Measurements from ENCODE around the gene LYPD5. TPM values are rescaled to one million over a fixed set of nuclear protein-coding genes. Genes with fewer than 3 reads are reported as not detected.
"Not testable (repeated sequence)": the region's sequence is repeated elsewhere in the genome, so short reads cannot be mapped to it uniquely, and the experiment has no call there.

The LYPD5 gene
- total RNA-seq, 1 experiment from 2014 or later = not detected

- H3K27me3 ChIP-seq = peaks cover 3% of the 10 kb centered on the region
- no peak overlapping the region for H3K4me3 ChIP-seq
- no peaks in the 10 kb centered on the region for H3K36me3 ChIP-seq
- H3K9me3 ChIP-seq = no peaks in the 10 kb centered on the region
- no peak for DNase-seq
Measured at GRCh38 chr19:43811837-43812236, 9.6 kb upstream of the LYPD5 start.

DNA sequence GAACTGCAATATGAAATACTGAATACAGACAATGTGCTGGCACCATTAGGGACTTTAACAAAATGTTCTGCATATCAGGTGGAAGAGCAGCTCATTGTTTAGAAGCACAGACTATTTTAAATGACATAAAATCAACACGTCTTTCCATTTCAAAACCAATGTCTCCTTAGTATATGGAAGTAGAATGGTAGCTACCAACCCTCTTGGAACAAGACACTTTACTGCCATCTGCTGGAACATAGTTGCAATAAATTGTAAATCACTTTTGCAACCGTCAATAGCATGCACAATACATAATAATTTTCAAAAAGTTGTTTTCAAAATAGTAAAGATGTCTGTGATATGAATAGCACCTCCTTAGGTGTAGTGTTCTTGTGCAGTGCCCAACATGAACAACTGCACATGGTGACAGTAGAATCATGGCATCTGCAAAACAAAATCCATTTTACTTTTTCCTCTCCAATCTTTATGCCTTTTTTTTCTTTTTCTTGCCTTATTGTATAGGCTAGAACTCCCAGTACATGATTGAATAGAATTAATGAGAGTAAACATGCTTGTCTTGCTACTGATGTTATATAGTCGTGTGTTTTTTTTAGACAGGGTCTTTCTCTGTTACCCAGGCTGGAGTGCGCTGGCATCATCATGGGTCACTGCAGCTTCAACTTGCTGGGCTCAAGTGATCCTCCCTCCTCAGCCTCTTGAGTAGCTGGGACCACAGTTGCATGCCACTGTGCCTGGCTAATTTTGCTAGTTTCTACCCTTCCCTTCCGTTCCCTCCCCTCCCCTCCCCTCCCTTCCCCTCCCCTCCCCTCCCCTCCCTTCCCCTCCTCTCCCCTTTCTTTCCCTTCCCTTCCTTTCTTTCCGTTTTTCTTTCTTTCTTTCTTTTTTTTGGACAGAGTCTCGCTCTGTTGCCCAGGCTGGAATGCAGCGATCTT lies 7.8 kb upstream of the LYPD5 start:
- no peaks in the 10 kb centered on the region for H3K9me3 ChIP-seq
- H3K27me3 ChIP-seq = peaks cover 3% of the 10 kb centered on the region
- no peak overlapping the region for H3K4me3 ChIP-seq
- no peaks in the 10 kb centered on the region for H3K36me3 ChIP-seq
- DNase-seq = no peak

DNA sequence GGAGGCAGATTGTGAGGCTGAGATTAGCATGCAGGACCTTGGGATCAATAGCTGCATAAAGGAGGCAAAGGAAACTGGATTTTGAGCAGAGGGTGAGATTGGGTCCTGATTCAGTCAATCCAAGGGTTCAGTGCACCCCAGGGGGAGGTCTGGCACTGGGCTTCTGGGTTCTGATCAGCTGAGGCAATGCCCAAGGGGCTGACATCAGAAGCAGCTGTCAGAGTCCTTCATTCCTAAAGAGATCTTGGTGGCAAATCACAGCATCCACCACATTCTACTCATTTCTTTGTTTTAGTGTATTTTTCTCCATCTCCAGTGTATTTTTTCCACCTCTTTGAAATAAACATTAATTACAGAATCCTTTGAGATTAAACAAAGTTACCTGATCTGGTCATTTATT lies 5.4 kb upstream of the LYPD5 start:
- DNase-seq = no peak
- H3K36me3 ChIP-seq = no peaks in the 10 kb centered on the region

DNA sequence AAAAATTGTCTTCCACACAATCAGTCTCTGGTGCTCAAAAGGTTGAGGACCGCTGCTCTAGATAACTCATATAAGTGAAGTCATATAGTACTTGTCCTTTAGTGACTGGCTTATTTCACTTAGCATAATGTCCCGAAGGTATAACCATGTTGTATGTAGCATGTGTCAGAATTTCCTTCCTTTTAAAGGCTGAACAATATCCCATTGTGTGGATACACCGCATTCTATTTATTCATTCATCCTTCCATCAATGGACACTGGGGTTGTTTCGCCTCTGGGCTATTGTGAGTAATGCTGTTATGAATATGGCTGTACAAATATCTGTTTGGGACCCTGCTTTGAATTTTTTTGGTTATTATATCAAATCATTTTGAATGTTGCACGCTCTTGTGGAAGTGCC lies 4.6 kb upstream of the LYPD5 start:
- Histone ChIP-seq H3K9me3 (no peaks in the 10 kb centered on the region), H3K4me3 (no peak overlapping the region), H3K27me3 (no peaks in the 10 kb centered on the region), H3K36me3 (no peaks in the 10 kb centered on the region)
- no peak for DNase-seq

More for the DNA sequence above, 5.4 kb upstream of the LYPD5 start:
- Histone ChIP-seq H3K9me3 (no peaks in the 10 kb centered on the region), H3K27me3 (peaks cover 3% of the 10 kb centered on the region; the same call in 1 of the 2 replicates), H3K4me3 (no peak overlapping the region)

- not testable (repeated sequence) for DNase-seq, H3K27me3 ChIP-seq, H3K36me3 ChIP-seq, H3K9me3 ChIP-seq, H3K4me3 ChIP-seq
Measured at GRCh38 chr19:43806401-43806800, 4.2 kb upstream of the LYPD5 start.

DNA sequence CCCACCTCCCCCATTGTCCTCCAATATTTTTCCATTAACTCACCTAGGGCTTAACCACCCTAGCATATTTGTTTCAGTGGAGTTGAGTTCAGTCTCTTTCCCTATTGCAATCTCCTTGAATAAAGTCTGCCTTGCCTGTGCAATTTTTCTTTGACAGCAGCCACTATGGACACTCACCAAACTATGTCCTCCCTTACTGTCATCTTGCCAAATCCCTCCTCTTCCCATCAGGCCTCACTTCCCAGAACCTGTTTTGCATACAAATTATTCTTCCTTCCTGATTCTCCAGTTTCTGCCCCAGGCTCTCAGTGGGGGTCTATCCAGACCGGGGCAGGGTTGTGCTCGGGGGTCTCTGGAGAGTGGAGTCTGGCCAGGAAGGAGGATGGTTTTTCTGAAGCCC lies 2.2 kb upstream of the LYPD5 start:
- Histone ChIP-seq H3K36me3 (no peaks in the 10 kb centered on the region), H3K9me3 (no peaks in the 10 kb centered on the region), H3K4me3 (no peak overlapping the region), H3K27me3 (no peaks in the 10 kb centered on the region)
- no peak for DNase-seq

GRCh38 chr19:43799502-43800142 lies 2.6 kb downstream of the LYPD5 start:
- H3K27me3 ChIP-seq = no peaks in the 10 kb centered on the region
- no peaks in the 10 kb centered on the region for H3K9me3 ChIP-seq
- no peak overlapping the region for H3K4me3 ChIP-seq
- H3K36me3 ChIP-seq = no peaks in the 10 kb centered on the region
- DNase-seq = no peak

- Histone ChIP-seq H3K27me3 (peaks cover 2% of the 10 kb centered on the region; the same call in 1 of the 2 replicates), H3K4me3 (peak overlapping the region; percentile 18), H3K9me3 (no peaks in the 10 kb centered on the region), H3K36me3 (no peaks in the 10 kb centered on the region)
- peak; percentile 50 for DNase-seq
Measured at GRCh38 chr19:43798546-43799409, 3.5 kb downstream of the LYPD5 start.

- Histone ChIP-seq H3K9me3 (no peaks in the 10 kb centered on the region), H3K4me3 (no peak overlapping the region; the same call in 1 of the 2 replicates), H3K36me3 (no peaks in the 10 kb centered on the region), H3K27me3 (peaks cover 9% of the 10 kb centered on the region)
- no peak for DNase-seq
Measured at GRCh38 chr19:43798026-43798545, 4.2 kb downstream of the LYPD5 start.

DNA sequence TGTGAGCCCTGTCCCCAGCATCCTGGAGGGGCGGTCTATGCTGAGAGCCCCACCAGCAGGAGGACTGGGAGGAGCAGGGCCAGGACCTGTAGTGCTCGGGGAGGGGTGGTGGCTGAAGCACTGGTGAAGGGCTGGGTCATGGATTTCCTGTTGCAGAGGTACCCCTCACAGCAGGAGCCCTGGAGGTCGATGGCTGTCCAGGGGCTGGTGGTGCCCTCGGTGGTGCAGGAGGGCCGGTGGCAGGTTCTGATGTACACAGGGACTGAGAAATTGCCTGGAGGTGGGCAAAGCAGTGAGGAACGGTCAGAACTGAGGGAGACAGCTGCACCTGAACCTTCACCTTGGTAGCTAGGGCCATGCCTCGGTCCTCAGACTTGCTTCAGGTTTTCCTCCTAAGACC lies 4.7 kb downstream of the LYPD5 start:
- Histone ChIP-seq H3K9me3 (no peaks in the 10 kb centered on the region), H3K27me3 (peaks cover 9% of the 10 kb centered on the region), H3K36me3 (no peaks in the 10 kb centered on the region), H3K4me3 (no peak overlapping the region)
- DNase-seq = no peak

GRCh38 chr19:43797118-43797517 lies 5.1 kb downstream of the LYPD5 start:
- H3K36me3 ChIP-seq = no peaks in the 10 kb centered on the region
- H3K27me3 ChIP-seq = peaks cover 13% of the 10 kb centered on the region
- DNase-seq = no peak
- no peaks in the 10 kb centered on the region for H3K9me3 ChIP-seq
- no peak overlapping the region for H3K4me3 ChIP-seq

DNA sequence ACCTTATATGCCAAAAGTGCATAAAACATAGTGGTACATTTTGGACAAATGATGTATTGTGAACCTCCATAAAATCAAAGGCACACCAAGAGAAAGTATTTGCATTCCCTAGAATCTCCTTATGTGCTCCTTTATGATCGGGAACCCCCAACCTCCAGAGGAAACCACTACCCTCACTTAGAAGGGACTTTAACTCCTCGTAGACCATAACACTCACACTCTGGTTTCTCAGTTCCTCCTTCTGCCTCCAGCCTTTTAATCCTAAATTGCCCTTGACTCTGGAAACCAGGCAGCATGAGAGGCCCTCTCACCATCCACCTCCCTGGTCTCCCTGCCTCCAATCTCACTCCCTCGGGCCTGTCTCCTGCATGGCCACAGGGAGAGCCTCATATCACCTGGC lies 11.7 kb downstream of the LYPD5 start:
- no peak overlapping the region for H3K4me3 ChIP-seq
- no peaks in the 10 kb centered on the region for H3K36me3 ChIP-seq
- no peaks in the 10 kb centered on the region for H3K9me3 ChIP-seq
- no peak for DNase-seq
- peaks cover 16% of the 10 kb centered on the region for H3K27me3 ChIP-seq

DNA sequence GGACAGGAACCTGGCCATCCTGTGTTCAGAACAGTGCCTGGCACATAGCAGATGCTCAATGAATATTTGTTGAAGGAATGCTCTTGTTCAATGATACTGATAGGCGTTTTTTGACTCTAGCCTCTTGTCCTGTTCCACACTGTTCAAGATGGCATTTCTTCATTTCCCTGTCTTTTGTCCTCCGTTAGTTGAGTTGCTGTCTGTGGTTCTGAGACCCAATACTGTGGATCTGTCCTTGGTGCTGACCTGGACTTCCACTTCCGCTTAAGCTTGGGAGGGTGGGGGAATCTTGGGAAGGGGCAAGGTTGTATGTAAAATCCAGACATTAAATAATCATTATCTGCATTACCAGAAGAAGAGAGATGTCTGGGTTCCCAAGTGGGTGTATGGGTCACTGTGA lies 13.2 kb downstream of the LYPD5 start:
- no peaks in the 10 kb centered on the region for H3K36me3 ChIP-seq
- peaks cover 16% of the 10 kb centered on the region for H3K27me3 ChIP-seq
- H3K4me3 ChIP-seq = no peak overlapping the region
- no peak for DNase-seq
- no peaks in the 10 kb centered on the region for H3K9me3 ChIP-seq

- no peak overlapping the region for H3K4me3 ChIP-seq
Measured at GRCh38 chr19:43786665-43787064, 15.6 kb downstream of the LYPD5 start.

GRCh38 chr19:43784981-43785808 lies 17.1 kb downstream of the LYPD5 start:
- no peaks in the 10 kb centered on the region for H3K9me3 ChIP-seq
- H3K27me3 ChIP-seq = no peaks in the 10 kb centered on the region
- H3K4me3 ChIP-seq = no peak overlapping the region
- H3K36me3 ChIP-seq = no peaks in the 10 kb centered on the region
- peak; percentile 78 for DNase-seq

More at GRCh38 chr19:43786665-43787064, 15.6 kb downstream of the LYPD5 start:
- peaks cover 2% of the 10 kb centered on the region; the same call in 1 of the 2 replicates for H3K27me3 ChIP-seq
- no peaks in the 10 kb centered on the region for H3K36me3 ChIP-seq
- no peaks in the 10 kb centered on the region for H3K9me3 ChIP-seq
- no peak for DNase-seq

Measured in MG63 (cell line).